Measurements from ENCODE around the gene UBE2D2.
A peak's percentile ranks its signal among the peaks of the same experiment; 100 is the strongest.

Gene UBE2D2

DNA sequence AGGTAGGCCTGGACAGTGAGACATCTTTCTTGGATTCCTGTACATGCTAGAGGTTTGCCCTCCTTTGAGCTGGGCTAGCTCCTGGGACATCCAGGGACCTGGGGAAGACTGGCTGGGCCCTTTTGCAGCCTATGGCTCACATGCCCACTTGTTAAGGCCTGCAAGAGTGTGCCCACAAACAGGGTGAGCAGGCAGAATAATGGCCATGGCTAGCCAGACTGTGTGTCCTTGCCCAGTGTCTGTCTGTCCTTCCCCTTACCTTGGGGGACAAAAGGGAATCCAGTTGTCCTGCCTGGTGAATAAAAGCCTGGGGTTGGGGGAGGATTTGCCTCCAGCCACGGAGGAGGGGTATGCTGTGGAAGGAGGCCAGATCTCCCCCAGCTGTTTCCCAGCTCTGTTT lies 74.1 kb downstream of the UBE2D2 start:
- Histone ChIP-seq H3K36me3 (ENCODE audit: control insufficient read depth, insufficient read depth, low read length) (no peaks in the 10 kb centered on the region), H3K9ac (ENCODE audit: low read length) (peak overlapping the region; percentile 27), H3K4me3 (ENCODE audit: low read length) (no peak overlapping the region), H3K27me3 (ENCODE audit: control insufficient read depth, insufficient read depth, low read length) (no peaks in the 10 kb centered on the region), H3K9me3 (ENCODE audit: control insufficient read depth, low read length) (no peaks in the 10 kb centered on the region), H3K4me1 (ENCODE audit: control insufficient read depth, insufficient read depth, low read length) (peaks cover 59% of the 10 kb centered on the region)

DNA sequence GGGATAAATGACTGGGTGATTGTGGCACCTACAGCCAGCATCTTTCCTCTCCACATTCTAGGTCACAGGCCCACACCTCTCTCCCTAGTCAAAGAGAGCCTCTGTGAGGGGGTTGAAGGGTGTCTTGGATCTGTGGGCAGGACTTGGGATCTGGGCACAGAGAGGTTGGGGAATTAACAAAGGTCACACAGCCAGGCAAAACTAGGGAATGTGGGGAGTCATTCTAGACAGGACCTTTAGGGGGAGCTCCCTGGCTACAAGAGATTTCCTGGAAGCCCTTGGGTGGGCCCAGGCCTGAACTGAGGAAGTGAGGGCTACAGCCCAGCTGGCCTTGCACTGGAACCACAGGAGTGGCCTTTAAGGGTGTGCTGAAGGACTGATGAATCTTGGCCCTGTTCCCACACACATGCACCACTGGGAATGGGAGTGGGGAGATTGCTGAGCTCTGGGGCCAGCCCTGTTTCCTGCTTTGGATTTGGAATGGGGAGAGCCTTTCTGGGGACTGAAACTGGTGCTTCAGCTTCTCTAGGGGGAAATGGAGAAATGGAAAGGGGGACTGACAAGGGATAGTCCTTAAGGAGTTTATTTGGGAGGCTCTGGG lies 74.6 kb downstream of the UBE2D2 start:
- Histone ChIP-seq H3K4me1 (ENCODE audit: control insufficient read depth, insufficient read depth, low read length) (peaks cover 59% of the 10 kb centered on the region), H3K9ac (ENCODE audit: low read length) (peak overlapping the region; percentile 27), H3K36me3 (ENCODE audit: control insufficient read depth, insufficient read depth, low read length) (no peaks in the 10 kb centered on the region), H3K4me3 (ENCODE audit: low read length) (no peak overlapping the region), H3K9me3 (ENCODE audit: control insufficient read depth, low read length) (no peaks in the 10 kb centered on the region), H3K27me3 (ENCODE audit: control insufficient read depth, insufficient read depth, low read length) (no peaks in the 10 kb centered on the region)

- peaks cover 59% of the 10 kb centered on the region for H3K4me1 ChIP-seq (ENCODE audit: control insufficient read depth, insufficient read depth, low read length)
- H3K36me3 ChIP-seq (ENCODE audit: control insufficient read depth, insufficient read depth, low read length), result no peaks in the 10 kb centered on the region
- no peaks in the 10 kb centered on the region for H3K9me3 ChIP-seq (ENCODE audit: control insufficient read depth, low read length)
- H3K27me3 ChIP-seq (ENCODE audit: control insufficient read depth, insufficient read depth, low read length), result no peaks in the 10 kb centered on the region
- peak overlapping the region; percentile 36 for H3K4me3 ChIP-seq (ENCODE audit: low read length)
- no peak overlapping the region for H3K9ac ChIP-seq (ENCODE audit: low read length)
These were observed 75.2 kb downstream of the UBE2D2 start for GRCh38 chr5:139636207-139636792.

DNA sequence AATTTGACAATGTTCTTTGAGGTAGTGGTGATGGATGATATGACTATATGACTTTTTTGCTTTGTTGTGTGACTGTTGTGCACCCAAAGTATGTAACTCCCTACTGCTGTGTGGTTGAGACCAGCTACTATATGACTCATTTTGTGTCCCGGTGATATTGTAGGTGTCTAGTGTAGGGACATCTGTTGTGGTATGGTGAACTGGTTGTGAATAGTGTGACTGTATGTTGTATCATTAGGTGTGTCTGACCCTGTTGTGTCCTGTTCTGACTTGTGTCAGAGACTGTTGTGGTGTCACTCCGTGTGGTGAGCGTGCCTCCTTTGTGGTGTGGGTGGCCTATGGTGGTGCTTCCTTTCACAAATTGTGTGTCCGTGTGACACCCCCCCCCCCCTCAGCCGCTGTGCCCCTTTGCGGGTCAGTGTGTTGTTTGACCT lies 75.9 kb downstream of the UBE2D2 start:
- Histone ChIP-seq H3K4me1 (ENCODE audit: control insufficient read depth, insufficient read depth, low read length) (peaks cover 59% of the 10 kb centered on the region), H3K4me3 (ENCODE audit: low read length) (peak overlapping the region; percentile 36), H3K36me3 (ENCODE audit: control insufficient read depth, insufficient read depth, low read length) (no peaks in the 10 kb centered on the region), H3K9ac (ENCODE audit: low read length) (no peak overlapping the region), H3K27me3 (ENCODE audit: control insufficient read depth, insufficient read depth, low read length) (no peaks in the 10 kb centered on the region), H3K9me3 (ENCODE audit: control insufficient read depth, low read length) (no peaks in the 10 kb centered on the region)

DNA sequence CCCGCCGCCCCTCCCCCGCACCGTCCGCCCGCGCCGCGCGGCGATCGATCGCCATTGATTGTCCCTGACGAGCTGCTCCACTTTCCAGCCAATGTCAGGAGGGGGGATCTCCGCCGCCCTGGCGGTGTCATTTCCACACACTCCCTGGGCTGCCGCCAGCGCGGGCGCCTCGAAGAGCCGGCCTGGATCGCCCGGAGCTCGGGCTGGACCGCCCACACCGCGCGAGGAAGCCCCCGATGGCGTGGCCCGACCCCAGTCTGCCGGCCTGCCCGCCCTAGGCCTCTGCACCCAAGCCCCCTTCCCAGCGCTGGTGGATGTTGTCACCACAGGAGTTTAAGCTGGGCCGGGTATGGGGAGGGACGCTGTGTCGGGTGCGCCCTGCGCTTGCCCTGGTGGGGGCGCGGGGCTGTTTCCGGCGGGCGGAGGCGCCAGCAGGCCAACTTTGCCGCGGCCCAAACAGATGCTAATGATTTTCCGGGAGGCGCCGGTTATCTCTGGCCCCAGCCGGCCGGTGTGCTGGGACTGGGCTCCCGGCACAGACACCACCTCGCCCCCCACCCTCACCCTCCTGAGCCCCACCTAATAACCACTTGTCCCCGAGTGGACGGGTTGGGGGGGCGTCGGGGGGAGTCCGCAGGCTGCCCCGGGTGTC lies 76.4 kb downstream of the UBE2D2 start:
- no peaks in the 10 kb centered on the region for H3K36me3 ChIP-seq (ENCODE audit: control insufficient read depth, insufficient read depth, low read length)
- H3K4me3 ChIP-seq (ENCODE audit: low read length), result peak overlapping the region; percentile 18
- peaks cover 64% of the 10 kb centered on the region for H3K4me1 ChIP-seq (ENCODE audit: control insufficient read depth, insufficient read depth, low read length)
- H3K9ac ChIP-seq (ENCODE audit: low read length), result peak overlapping the region; percentile 81
- H3K9me3 ChIP-seq (ENCODE audit: control insufficient read depth, low read length), result no peaks in the 10 kb centered on the region
- no peaks in the 10 kb centered on the region for H3K27me3 ChIP-seq (ENCODE audit: control insufficient read depth, insufficient read depth, low read length)

- peak overlapping the region; percentile 81 for H3K9ac ChIP-seq (ENCODE audit: low read length)
- H3K9me3 ChIP-seq (ENCODE audit: control insufficient read depth, low read length), result no peaks in the 10 kb centered on the region
- H3K36me3 ChIP-seq (ENCODE audit: control insufficient read depth, insufficient read depth, low read length), result no peaks in the 10 kb centered on the region
- H3K4me1 ChIP-seq (ENCODE audit: control insufficient read depth, insufficient read depth, low read length), result peaks cover 69% of the 10 kb centered on the region
- peak overlapping the region; percentile 18 for H3K4me3 ChIP-seq (ENCODE audit: low read length)
- no peaks in the 10 kb centered on the region for H3K27me3 ChIP-seq (ENCODE audit: control insufficient read depth, insufficient read depth, low read length)
These were observed 77.1 kb downstream of the UBE2D2 start for GRCh38 chr5:139638090-139638735.

GRCh38 chr5:139638736-139639618 lies 77.8 kb downstream of the UBE2D2 start:
- Histone ChIP-seq H3K4me1 (ENCODE audit: control insufficient read depth, insufficient read depth, low read length) (peaks cover 70% of the 10 kb centered on the region), H3K9me3 (ENCODE audit: control insufficient read depth, low read length) (no peaks in the 10 kb centered on the region), H3K27me3 (ENCODE audit: control insufficient read depth, insufficient read depth, low read length) (no peaks in the 10 kb centered on the region), H3K9ac (ENCODE audit: low read length) (peak overlapping the region; percentile 81), H3K36me3 (ENCODE audit: control insufficient read depth, insufficient read depth, low read length) (no peaks in the 10 kb centered on the region), H3K4me3 (ENCODE audit: low read length) (no peak overlapping the region)

DNA sequence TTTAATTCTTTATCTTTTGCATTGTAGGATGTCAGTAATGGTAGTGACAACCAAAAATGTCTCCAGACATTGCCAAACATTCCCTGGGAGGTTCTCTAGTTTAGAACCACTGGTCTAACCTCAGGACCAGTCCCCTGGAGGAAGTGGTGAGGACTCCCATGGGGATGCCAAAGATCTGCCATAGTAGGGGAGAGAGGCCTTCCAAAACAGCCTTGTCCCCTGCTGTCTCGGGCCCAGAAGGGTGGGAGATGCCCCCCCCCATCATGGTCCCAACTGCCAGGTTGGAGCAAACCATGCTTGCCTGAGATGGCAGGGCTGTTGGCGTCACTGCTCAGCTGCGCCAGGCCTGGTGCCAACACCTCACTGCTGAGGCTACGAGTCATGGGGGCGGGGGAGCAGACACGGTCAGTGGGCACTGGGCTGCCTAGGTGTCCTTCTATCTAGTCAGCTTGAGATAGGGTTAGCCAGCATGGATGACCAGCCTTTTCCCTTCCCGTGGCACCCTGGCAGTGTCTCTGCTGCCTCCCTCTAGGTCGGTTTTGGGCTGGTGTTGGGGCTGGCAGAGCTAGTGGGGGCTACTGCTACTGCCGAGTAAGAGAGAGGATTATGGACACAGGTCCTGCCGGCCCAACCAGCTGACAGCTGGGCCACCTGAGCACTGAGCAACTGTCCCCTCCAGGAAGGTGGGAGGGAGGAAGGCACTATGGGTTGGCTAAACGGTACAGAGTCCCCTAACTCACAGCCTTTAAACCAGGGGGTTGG lies 78.7 kb downstream of the UBE2D2 start:
- no peaks in the 10 kb centered on the region for H3K27me3 ChIP-seq (ENCODE audit: control insufficient read depth, insufficient read depth, low read length)
- peaks cover 76% of the 10 kb centered on the region for H3K4me1 ChIP-seq (ENCODE audit: control insufficient read depth, insufficient read depth, low read length)
- no peak overlapping the region for H3K9ac ChIP-seq (ENCODE audit: low read length)
- no peaks in the 10 kb centered on the region for H3K9me3 ChIP-seq (ENCODE audit: control insufficient read depth, low read length)
- no peaks in the 10 kb centered on the region for H3K36me3 ChIP-seq (ENCODE audit: control insufficient read depth, insufficient read depth, low read length)
- no peak overlapping the region for H3K4me3 ChIP-seq (ENCODE audit: low read length)

DNA sequence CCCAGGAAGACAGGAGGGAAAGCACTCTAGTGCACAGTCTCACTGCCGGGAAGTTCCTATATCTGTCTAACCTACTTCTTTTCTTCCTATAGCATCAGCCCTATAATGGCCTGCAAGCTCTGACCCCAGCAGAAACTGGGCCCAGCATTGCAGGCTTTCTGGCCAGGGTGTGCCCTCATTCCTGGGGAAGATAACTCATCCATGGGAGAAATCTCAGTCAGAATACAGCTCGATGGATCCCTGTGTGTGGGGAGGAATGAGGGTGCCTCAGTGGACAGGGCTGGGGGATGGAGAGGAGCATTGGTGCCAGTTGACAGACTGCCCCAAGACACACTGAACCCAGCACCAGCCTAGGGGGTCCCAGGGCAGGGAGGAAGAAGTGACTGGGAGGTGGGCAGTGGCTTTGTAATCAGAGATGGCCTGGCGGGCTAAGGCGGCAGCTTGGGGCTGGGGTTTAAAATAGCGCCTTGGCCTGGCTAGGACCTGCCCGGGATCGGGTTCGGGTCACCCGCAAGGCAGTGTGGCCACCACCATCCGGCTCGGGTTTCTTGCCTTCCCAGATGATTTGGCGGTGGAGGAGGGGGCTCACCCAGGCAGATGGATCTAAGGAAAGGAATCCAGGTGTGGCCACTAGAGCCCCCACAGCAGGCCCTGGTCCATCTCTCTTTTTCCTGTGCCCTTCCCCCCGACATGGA lies 79.4 kb downstream of the UBE2D2 start:
- Histone ChIP-seq H3K27me3 (ENCODE audit: control insufficient read depth, insufficient read depth, low read length) (no peaks in the 10 kb centered on the region), H3K9me3 (ENCODE audit: control insufficient read depth, low read length) (no peaks in the 10 kb centered on the region), H3K4me1 (ENCODE audit: control insufficient read depth, insufficient read depth, low read length) (peaks cover 68% of the 10 kb centered on the region), H3K4me3 (ENCODE audit: low read length) (no peak overlapping the region), H3K36me3 (ENCODE audit: control insufficient read depth, insufficient read depth, low read length) (no peaks in the 10 kb centered on the region), H3K9ac (ENCODE audit: low read length) (no peak overlapping the region)

DNA sequence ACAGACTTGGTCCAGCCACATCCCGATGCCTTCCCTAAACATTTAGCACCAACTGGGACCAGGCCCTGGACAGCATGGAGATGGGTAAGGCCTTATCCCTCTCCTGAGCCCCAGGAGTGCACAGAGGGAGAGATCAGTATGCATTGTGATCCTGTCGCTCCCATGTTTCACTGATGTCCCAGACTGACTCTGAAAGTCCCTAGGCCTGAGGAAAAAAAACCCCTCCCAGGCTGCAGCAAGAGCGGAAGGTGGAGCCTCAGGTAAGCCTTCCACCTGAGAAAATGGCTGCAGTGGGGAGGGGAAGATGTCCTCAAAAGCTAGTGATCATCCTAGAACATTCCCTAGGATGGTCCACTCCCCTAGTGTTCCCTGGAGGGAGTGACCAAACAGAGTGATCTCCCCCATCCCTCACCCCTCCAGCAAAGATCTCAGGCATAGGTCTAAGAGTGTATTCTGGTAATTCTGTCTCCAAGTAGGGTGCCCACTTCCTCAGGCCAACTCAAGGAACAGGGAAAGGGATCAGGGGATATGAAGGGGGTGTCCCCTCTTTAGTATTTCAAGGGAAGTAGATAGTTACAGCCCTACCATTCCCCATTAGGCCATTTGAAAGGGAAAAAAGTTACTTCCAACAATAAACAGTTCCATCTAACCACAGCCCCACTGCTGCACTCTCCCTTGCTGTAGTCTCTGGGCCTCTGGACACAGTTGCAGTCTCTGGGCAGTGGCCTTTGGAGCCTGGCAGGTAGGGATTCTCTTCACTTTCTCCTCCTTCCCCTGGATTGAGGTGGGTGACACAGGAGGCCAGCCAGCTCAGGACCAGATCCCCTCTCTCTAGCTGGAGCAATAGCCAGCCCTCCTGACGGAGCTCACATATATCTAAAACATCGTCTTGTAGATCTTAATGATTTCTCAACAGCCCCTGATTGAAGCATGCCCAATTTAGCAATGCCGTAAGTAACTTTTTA lies 80.3 kb downstream of the UBE2D2 start:
- Histone ChIP-seq H3K36me3 (ENCODE audit: control insufficient read depth, insufficient read depth, low read length) (no peaks in the 10 kb centered on the region), H3K27me3 (ENCODE audit: control insufficient read depth, insufficient read depth, low read length) (no peaks in the 10 kb centered on the region), H3K4me1 (ENCODE audit: control insufficient read depth, insufficient read depth, low read length) (peaks cover 60% of the 10 kb centered on the region), H3K4me3 (ENCODE audit: low read length) (no peak overlapping the region), H3K9ac (ENCODE audit: low read length) (no peak overlapping the region), H3K9me3 (ENCODE audit: control insufficient read depth, low read length) (no peaks in the 10 kb centered on the region)

Data from mucosa of stomach (tissue), 1 donor.